GM11168 (cell line): ENCODE data around the gene RAB40C.
"Not testable (repeated sequence)": the region's sequence is repeated elsewhere in the genome, so short reads cannot be mapped to it uniquely, and the experiment has no call there.

Experiments used
- in situ Hi-C: fragments of 300-500 bp; cut with MboI; formaldehyde crosslinking; loops from one replicate; pipeline ENCODE4 v1.12.0; 2022; ENCODE audit warnings: low sequenced_read_pairs; ENCODE audit not compliant: unreplicated experiment

Gene RAB40C

GRCh38 chr16:586645-587590 is 2.9 kb upstream of the RAB40C start:
- in situ Hi-C loops: no loop called here

GRCh38 chr16:588639-588888 is 1.3 kb upstream of the RAB40C start:
- in situ Hi-C loops: no loop called here

GRCh38 chr16:588889-589657 is 793 bp upstream of the RAB40C start:
- in situ Hi-C loops: no loop called here

- in situ Hi-C loops: no loop called here
Observed at GRCh38 chr16:590188-590814, 435 bp downstream of the RAB40C start.

- in situ Hi-C loops: no loop called here
Observed at GRCh38 chr16:590815-591200, 942 bp downstream of the RAB40C start.

GRCh38 chr16:591231-591630 is 1.4 kb downstream of the RAB40C start:
- in situ Hi-C loops: no loop called here

GRCh38 chr16:591892-592517 is 2.1 kb downstream of the RAB40C start:
- in situ Hi-C loops: no loop called here

GRCh38 chr16:592518-593306 is 2.8 kb downstream of the RAB40C start:
- in situ Hi-C loops: no loop called here

GRCh38 chr16:593406-593805 is 3.5 kb downstream of the RAB40C start:
- in situ Hi-C loops: no loop called here

GRCh38 chr16:593807-594206 is 3.9 kb downstream of the RAB40C start:
- in situ Hi-C loops: no loop called here

GRCh38 chr16:595094-595528 is 5.2 kb downstream of the RAB40C start:
- in situ Hi-C loops: no loop called here

GRCh38 chr16:595942-596735 is 6.3 kb downstream of the RAB40C start:
- in situ Hi-C loops: no loop called here

GRCh38 chr16:596736-597060 is 6.8 kb downstream of the RAB40C start:
- in situ Hi-C loops: no loop called here

- in situ Hi-C loops: not testable (repeated sequence)
Observed at GRCh38 chr16:597655-598054, 7.8 kb downstream of the RAB40C start.

- in situ Hi-C loops: no loop called here
Observed at GRCh38 chr16:598823-599739, 9.2 kb downstream of the RAB40C start.

GRCh38 chr16:600781-601180 is 10.9 kb downstream of the RAB40C start:
- in situ Hi-C loops: no loop called here

GRCh38 chr16:603933-604332 is 14.1 kb downstream of the RAB40C start:
- in situ Hi-C loops: no loop called here

- in situ Hi-C loops: no loop called here
Observed at GRCh38 chr16:606656-607307, 16.9 kb downstream of the RAB40C start.
